ENCODE measurements around the gene MAP4K5. TPM values are rescaled to one million over a fixed set of nuclear protein-coding genes. Genes with fewer than 3 reads are reported as not detected.
A peak's percentile ranks its signal among the peaks of the same experiment; 100 is the strongest.

MAP4K5 gene
- total RNA-seq, 1 experiment from 2014 or later = 73.5 TPM

DNA sequence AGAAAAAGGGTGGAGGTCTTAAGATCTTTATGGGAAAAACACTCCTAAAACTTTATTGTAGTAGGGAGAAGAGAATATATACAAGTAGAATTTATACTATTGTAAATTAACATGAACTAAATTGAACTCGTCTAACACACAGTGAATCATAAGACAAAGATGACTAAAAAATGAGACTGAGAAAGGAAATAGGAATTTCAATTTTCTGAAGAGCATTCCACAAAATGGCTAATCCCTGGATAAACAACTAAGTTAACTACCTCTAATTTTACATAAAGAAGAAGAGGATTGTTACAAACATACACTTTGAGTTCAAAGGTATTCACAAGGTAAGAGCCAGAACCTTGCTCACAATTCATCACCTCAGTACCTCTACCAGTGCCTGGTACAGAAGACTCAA lies 2.0 kb downstream of the MAP4K5 start:
- peaks cover 69% of the 10 kb centered on the region for H3K79me2 ChIP-seq (ENCODE audit: low read length)

DNA sequence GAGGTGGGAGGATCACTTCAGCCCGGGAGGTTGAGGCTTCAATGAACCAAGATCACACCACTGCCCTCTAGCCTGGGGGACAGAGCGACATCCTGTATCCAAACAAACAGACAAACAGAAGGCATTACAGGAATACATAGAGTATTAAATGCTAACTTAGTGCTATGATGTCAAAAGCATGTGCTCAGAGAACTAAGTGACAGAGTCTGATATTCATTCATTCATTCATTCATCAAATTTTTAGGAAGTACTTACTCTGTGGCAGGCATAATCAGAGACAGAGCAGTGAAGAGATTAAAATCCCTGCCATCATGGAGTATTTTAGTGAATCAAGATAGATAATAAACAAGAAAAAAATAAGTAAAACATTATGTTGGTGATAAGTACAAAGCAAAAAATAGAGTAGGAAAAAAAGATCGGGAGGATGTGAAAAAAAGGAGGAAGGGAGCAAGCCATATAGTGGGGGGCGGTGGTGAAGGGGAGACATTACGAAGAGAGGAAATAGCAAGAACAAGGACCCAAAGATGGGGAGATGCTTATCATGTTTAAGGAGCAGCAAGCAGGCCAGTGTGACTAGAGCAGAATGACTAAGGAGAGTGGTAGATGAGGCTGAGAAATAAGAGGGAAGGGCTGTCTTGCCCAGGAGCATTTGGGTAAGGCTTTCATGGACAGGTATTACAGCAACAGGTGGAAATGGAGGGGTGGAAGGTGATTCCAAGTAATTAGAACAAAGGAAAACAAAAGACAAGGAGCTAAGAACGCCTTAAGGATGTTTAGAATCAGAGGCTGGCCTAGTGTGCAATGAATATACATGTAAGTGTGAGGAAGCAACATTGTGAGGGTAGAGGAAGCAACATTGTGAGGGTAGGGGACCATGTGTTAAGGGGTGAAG lies 2.8 kb downstream of the MAP4K5 start:
- Histone ChIP-seq H3K4me2 (ENCODE audit: low read depth, low read length, poor library complexity, severe bottlenecking) (peak overlapping the region; percentile 88), H3K36me3 (ENCODE audit: insufficient read depth, low read length) (peaks cover 9% of the 10 kb centered on the region; the same call in 1 of the 2 replicates), H3K9me2 (replicated peaks; ENCODE audit: insufficient read depth, low read length) (no peaks in the 10 kb centered on the region), H4K20me1 (ENCODE audit: insufficient read depth, low read depth, low read length) (peaks cover 4% of the 10 kb centered on the region; the same call in 1 of the 2 replicates), H3K4me3 (ENCODE audit: low read length) (peak overlapping the region; percentile 70), H2AFZ (ENCODE audit: low read length) (no peak overlapping the region), H3K9me3 (ENCODE audit: low read length) (no peaks in the 10 kb centered on the region), H3K27me3 (ENCODE audit: low read length) (no peaks in the 10 kb centered on the region), H3K79me2 (ENCODE audit: low read length) (peaks cover 77% of the 10 kb centered on the region), H3K9ac (ENCODE audit: low read length) (peak overlapping the region; percentile 89), H3K4me1 (ENCODE audit: low read length) (peaks cover 61% of the 10 kb centered on the region), H3K27ac (ENCODE audit: low read length) (peak overlapping the region; percentile 17; the same call in 1 of the 2 replicates)
- DNase-seq = peak; percentile 50

More for the DNA sequence above, 2.0 kb downstream of the MAP4K5 start:
- Histone ChIP-seq H3K27me3 (ENCODE audit: low read length) (no peaks in the 10 kb centered on the region), H3K36me3 (ENCODE audit: insufficient read depth, low read length) (peaks cover 9% of the 10 kb centered on the region; the same call in 1 of the 2 replicates), H3K9me2 (replicated peaks; ENCODE audit: insufficient read depth, low read length) (no peaks in the 10 kb centered on the region), H3K4me2 (ENCODE audit: low read depth, low read length, poor library complexity, severe bottlenecking) (peak overlapping the region; percentile 88), H3K4me3 (ENCODE audit: low read length) (peak overlapping the region; percentile 70), H2AFZ (ENCODE audit: low read length) (no peak overlapping the region), H3K4me1 (ENCODE audit: low read length) (peaks cover 52% of the 10 kb centered on the region), H3K9ac (ENCODE audit: low read length) (peak overlapping the region; percentile 89), H3K9me3 (ENCODE audit: low read length) (no peaks in the 10 kb centered on the region), H3K27ac (ENCODE audit: low read length) (peak overlapping the region; percentile 48; the same call in 1 of the 2 replicates), H4K20me1 (ENCODE audit: insufficient read depth, low read depth, low read length) (peaks cover 4% of the 10 kb centered on the region; the same call in 1 of the 2 replicates)
- DNase-seq = no peak

DNA sequence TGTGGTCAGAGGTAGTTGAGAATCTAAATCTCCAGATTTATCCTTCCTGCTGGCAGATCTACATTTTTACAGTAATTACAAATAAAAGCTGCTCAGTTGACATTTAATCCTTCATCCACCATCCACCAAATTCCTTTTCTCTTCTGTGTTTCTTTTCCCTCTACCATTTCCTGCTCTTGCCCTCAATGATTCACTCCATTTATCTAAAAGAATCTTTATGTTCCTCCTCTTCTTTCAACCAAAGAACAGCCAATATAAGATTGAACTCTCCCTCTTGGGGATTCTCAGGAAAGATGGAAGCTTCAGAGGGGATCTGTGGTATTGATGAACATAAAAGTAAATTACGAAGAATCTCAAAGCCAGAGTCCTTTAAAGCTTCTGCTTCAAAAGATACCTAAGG lies 4.4 kb downstream of the MAP4K5 start:
- DNase-seq = no peak
- Histone ChIP-seq H3K4me2 (ENCODE audit: low read depth, low read length, poor library complexity, severe bottlenecking) (no peak overlapping the region), H3K79me2 (ENCODE audit: low read length) (peaks cover 93% of the 10 kb centered on the region), H3K4me1 (ENCODE audit: low read length) (peaks cover 62% of the 10 kb centered on the region), H3K4me3 (ENCODE audit: low read length) (no peak overlapping the region), H3K9me3 (ENCODE audit: low read length) (no peaks in the 10 kb centered on the region), H2AFZ (ENCODE audit: low read length) (no peak overlapping the region), H4K20me1 (ENCODE audit: insufficient read depth, low read depth, low read length) (peaks cover 4% of the 10 kb centered on the region; the same call in 1 of the 2 replicates), H3K9me2 (replicated peaks; ENCODE audit: insufficient read depth, low read length) (no peaks in the 10 kb centered on the region), H3K27ac (ENCODE audit: low read length) (no peak overlapping the region), H3K36me3 (ENCODE audit: insufficient read depth, low read length) (peaks cover 14% of the 10 kb centered on the region; the same call in 1 of the 2 replicates), H3K27me3 (ENCODE audit: low read length) (no peaks in the 10 kb centered on the region), H3K9ac (ENCODE audit: low read length) (no peak overlapping the region)

DNA sequence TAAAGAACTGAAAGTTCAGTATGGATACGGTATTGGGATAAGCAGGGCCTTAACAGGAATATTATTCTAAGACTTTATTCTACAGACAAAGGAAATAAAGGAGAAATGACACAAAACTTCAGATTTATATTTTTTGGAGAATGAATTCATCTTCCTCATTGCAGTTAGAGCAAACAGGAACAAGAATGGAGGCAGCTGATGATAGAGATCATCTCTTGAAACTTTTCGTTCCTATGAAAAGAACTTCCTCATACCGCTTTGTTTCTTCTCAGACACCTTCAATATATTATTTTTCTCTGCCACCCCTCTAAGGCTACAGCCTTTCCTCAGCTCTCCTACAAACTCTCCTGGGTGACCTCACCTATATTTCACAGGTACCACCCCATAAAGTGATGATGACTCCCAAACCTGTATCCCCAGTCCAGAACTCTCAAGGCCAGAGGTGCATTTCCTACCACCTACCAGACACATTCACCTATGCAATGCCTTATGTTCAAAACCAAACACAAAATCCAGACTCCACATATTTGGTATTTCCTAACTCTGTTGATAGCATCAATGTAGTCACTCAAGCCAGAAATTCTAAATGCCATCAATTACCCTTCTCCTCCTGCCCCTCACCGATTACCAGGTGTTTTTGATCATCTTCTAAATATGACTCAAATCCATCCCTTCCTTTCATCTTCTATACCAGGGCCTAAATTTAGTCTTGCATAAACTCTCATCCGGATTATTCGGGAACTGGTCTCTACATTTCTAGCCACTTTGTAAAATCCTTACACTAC lies 7.4 kb downstream of the MAP4K5 start:
- Histone ChIP-seq H3K4me3 (ENCODE audit: low read length) (no peak overlapping the region), H3K4me2 (ENCODE audit: low read depth, low read length, poor library complexity, severe bottlenecking) (peak overlapping the region; percentile 3), H2AFZ (ENCODE audit: low read length) (no peak overlapping the region)

DNA sequence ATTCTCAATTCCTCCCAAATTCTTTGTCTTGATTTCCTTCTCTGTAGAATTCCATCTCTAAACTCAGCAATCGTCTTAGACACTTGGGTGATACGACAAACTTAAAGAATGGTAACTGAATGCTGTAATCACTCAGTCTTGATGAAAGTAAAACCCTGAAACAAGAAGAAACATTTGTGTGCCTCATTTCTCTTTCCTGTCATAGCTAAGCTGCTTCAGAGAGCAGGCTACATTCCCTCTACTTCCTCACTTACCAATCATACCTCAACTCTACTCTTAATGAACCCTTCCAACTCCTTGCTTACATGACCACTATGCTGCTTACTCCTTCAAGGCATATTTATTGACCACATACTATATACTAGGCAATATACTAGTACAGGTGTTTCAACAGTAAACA lies 8.3 kb downstream of the MAP4K5 start:
- no peak for DNase-seq
- H3K9me3 ChIP-seq (ENCODE audit: low read length) = no peaks in the 10 kb centered on the region
- H3K9me2 ChIP-seq (replicated peaks; ENCODE audit: insufficient read depth, low read length) = no peaks in the 10 kb centered on the region
- H3K4me3 ChIP-seq (ENCODE audit: low read length) = no peak overlapping the region
- no peak overlapping the region for H2AFZ ChIP-seq (ENCODE audit: low read length)
- H3K4me1 ChIP-seq (ENCODE audit: low read length) = peaks cover 53% of the 10 kb centered on the region
- H3K36me3 ChIP-seq (ENCODE audit: insufficient read depth, low read length) = peaks cover 11% of the 10 kb centered on the region; the same call in 1 of the 2 replicates
- no peak overlapping the region for H3K4me2 ChIP-seq (ENCODE audit: low read depth, low read length, poor library complexity, severe bottlenecking)
- no peak overlapping the region for H3K9ac ChIP-seq (ENCODE audit: low read length)
- H3K27ac ChIP-seq (ENCODE audit: low read length) = peak overlapping the region; percentile 22
- H4K20me1 ChIP-seq (ENCODE audit: insufficient read depth, low read depth, low read length) = no peaks in the 10 kb centered on the region
- H3K27me3 ChIP-seq (ENCODE audit: low read length) = no peaks in the 10 kb centered on the region
- H3K79me2 ChIP-seq (ENCODE audit: low read length) = peaks cover 100% of the 10 kb centered on the region

More for the DNA sequence above, 7.4 kb downstream of the MAP4K5 start:
- no peaks in the 10 kb centered on the region for H3K27me3 ChIP-seq (ENCODE audit: low read length)
- no peaks in the 10 kb centered on the region for H3K9me2 ChIP-seq (replicated peaks; ENCODE audit: insufficient read depth, low read length)
- no peak for DNase-seq
- H3K79me2 ChIP-seq (ENCODE audit: low read length) = peaks cover 100% of the 10 kb centered on the region
- peaks cover 14% of the 10 kb centered on the region; the same call in 1 of the 2 replicates for H3K36me3 ChIP-seq (ENCODE audit: insufficient read depth, low read length)
- H4K20me1 ChIP-seq (ENCODE audit: insufficient read depth, low read depth, low read length) = 0 out of 2 replicates have a peak, but pooled peaks cover 4% of the 10 kb centered on the region
- H3K9me3 ChIP-seq (ENCODE audit: low read length) = no peaks in the 10 kb centered on the region
- peak overlapping the region; percentile 22 for H3K27ac ChIP-seq (ENCODE audit: low read length)
- peaks cover 59% of the 10 kb centered on the region for H3K4me1 ChIP-seq (ENCODE audit: low read length)
- H3K9ac ChIP-seq (ENCODE audit: low read length) = peak overlapping the region; percentile 1

DNA sequence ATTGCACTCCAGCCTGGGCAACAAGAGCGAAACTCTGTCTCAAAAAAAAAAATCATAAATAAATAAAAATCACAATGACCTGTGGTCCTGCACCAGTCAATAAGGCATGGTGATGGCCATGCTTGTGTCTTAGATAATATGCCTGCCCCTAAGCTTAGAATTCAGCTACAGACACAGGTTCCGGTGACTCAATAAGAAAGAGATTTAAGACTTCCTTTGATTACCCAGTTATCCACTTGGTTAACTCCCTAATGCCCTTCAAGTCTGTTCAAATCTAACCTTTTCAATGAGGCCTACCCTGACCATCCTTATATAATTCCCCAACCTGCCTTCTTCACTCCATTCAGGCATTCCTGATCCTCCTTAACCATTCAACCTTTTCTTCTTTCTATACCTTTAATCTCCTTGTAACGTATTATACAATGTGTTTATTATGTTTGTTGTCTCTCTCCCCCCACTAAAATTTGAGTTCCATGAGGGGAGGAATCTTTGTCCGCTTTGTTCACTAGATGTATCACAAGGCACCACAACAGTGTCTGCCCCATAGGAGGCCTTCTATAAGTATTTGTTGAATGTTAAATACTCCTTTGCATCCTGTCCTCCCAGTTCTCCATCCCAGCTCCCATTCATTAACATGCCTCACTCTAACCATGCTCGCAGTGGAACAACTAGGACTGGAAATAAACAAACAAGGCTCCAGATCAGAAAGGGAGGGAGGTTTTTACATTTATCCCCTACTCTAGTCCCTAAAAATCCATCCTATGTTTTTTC lies 8.9 kb downstream of the MAP4K5 start:
- DNase-seq = no peak
- H3K9me3 ChIP-seq (ENCODE audit: low read length) = no peaks in the 10 kb centered on the region
- H3K4me1 ChIP-seq (ENCODE audit: low read length) = peaks cover 47% of the 10 kb centered on the region
- H3K4me2 ChIP-seq (ENCODE audit: low read depth, low read length, poor library complexity, severe bottlenecking) = no peak overlapping the region
- H3K4me3 ChIP-seq (ENCODE audit: low read length) = no peak overlapping the region
- H3K9me2 ChIP-seq (replicated peaks; ENCODE audit: insufficient read depth, low read length) = no peaks in the 10 kb centered on the region
- peaks cover 99% of the 10 kb centered on the region for H3K79me2 ChIP-seq (ENCODE audit: low read length)
- H4K20me1 ChIP-seq (ENCODE audit: insufficient read depth, low read depth, low read length) = no peaks in the 10 kb centered on the region
- H2AFZ ChIP-seq (ENCODE audit: low read length) = no peak overlapping the region
- no peak overlapping the region for H3K9ac ChIP-seq (ENCODE audit: low read length)
- H3K27ac ChIP-seq (ENCODE audit: low read length) = no peak overlapping the region
- peaks cover 8% of the 10 kb centered on the region; the same call in 1 of the 2 replicates for H3K36me3 ChIP-seq (ENCODE audit: insufficient read depth, low read length)
- no peaks in the 10 kb centered on the region for H3K27me3 ChIP-seq (ENCODE audit: low read length)

DNA sequence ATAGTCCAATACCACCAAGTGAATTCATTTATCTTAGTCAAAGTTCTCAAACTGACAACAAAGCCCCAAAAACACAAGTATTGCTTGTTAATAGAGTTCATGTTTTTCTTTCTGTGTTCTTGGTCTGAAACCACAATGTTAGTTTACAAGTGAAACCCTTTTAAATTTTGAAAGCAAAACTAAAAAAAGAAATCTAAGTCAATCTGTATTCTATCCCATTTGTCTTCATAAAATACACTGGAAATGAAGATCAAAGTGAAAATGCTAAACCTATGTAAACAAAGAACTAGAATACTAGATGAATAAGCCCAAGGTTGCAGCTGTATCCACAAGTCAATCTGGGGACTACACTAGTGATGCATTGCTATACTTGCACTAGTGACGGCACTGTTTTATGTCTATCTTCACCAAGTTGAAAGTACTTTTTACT lies 10.4 kb downstream of the MAP4K5 start:
- no peak for DNase-seq
- Histone ChIP-seq H3K9me3 (ENCODE audit: low read length) (no peaks in the 10 kb centered on the region), H3K4me2 (ENCODE audit: low read depth, low read length, poor library complexity, severe bottlenecking) (no peak overlapping the region), H3K79me2 (ENCODE audit: low read length) (peaks cover 99% of the 10 kb centered on the region), H3K36me3 (ENCODE audit: insufficient read depth, low read length) (peaks cover 16% of the 10 kb centered on the region; the same call in 1 of the 2 replicates), H3K9ac (ENCODE audit: low read length) (no peak overlapping the region), H2AFZ (ENCODE audit: low read length) (no peak overlapping the region), H3K4me3 (ENCODE audit: low read length) (no peak overlapping the region), H3K27ac (ENCODE audit: low read length) (no peak overlapping the region), H3K4me1 (ENCODE audit: low read length) (peaks cover 42% of the 10 kb centered on the region), H3K27me3 (ENCODE audit: low read length) (no peaks in the 10 kb centered on the region), H3K9me2 (replicated peaks; ENCODE audit: insufficient read depth, low read length) (no peaks in the 10 kb centered on the region), H4K20me1 (ENCODE audit: insufficient read depth, low read depth, low read length) (no peaks in the 10 kb centered on the region)

Data from Karpas-422 (cell line).